Panc1 (cell line): ENCODE measurements around the gene CHMP1B.

ENCODE experiments used
- CTCF ChIP-seq: fragments of 450-650 bp; IDR thresholded peaks from 2 replicates; pipeline ENCODE4 v1.5.1; 2017; ENCODE audit warnings: mild to moderate bottlenecking
- POLR2AphosphoS5 ChIP-seq: IDR thresholded peaks from 2 replicates; pipeline ENCODE4 v1.6.1; 2012; ENCODE audit warnings: mild to moderate bottlenecking, low read depth, low read length, moderate library complexity
- REST ChIP-seq, 2 experiments: IDR thresholded peaks; 2 replicates each; pipeline ENCODE4 v1.6.1; 2011 to 2012; ENCODE audit warnings: low read depth in 2 of 2, control low read depth in 1 of 2, low read length in 1 of 2, mild to moderate bottlenecking in 1 of 2, moderate library complexity in 1 of 2; ENCODE audit not compliant: insufficient read depth in 1 of 2
- SIN3A ChIP-seq: IDR thresholded peaks from 2 replicates; pipeline ENCODE4 v1.6.1; 2012; ENCODE audit warnings: low read depth, mild to moderate bottlenecking, low read length, moderate library complexity, borderline replicate concordance; ENCODE audit not compliant: insufficient read depth
- TCF7L2 ChIP-seq: IDR thresholded peaks from 2 replicates; pipeline ENCODE4 v1.6.1; 2011; ENCODE audit warnings: mild to moderate bottlenecking, low read depth, low read length, inconsistent platforms

GRCh38 chr18:11849841-11850634 is 1.2 kb upstream of the CHMP1B start:
- no peak for TF ChIP-seq SIN3A
- no peak for TF ChIP-seq CTCF
- TF ChIP-seq POLR2AphosphoS5 = no peak
- no peak for TF ChIP-seq TCF7L2
- no peak for TF ChIP-seq REST (IDR thresholded peaks at IDR 0.05; ENCODE audit: insufficient read depth in 1 of 2, low read depth in 2 of 2, low read length in 1 of 2)
